Measurements from ENCODE around the gene DUSP1.

Gene DUSP1

DNA sequence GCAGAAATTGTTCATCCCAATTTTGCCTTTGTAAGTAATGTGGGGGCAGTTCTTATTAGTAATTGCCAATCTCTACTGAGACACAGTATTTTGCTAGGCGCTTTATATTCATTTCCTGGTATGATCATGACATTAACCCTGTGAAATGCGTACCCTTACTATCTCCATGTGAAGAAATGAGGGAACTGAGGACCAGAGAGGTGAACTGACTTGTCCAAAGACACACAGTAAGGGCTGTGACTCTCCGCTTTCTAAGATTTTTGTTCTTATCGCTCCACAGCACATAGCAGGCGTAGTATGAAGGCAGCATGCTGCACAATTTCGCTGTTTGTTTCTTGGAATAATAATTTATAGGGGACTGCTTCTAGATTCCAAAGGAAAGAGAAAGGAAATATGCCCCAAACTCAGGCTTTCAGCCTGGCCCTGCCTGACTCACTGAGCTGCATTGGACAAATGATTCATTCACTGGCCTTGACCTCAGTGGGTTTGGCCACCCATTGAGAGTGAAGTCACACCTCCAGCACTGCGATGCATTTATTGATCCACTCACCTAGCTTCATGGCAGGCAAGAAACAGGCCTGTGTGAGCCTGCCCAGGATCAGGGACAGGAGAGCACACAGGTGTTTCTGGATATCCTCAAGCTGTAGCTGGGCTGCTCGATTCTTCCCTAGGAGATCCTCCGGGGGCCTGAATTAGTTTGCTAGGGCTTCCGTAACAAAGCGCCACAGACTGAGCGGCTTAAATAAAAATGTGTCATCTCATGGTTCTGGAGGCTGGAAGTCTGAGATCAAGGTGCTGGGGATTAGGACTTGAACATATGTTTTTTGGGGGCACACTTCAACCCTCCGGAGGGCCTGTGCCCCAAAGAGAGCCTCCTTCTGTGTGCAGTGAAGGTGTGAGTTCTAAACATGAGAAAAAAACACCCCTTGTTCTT, 7.2 kb upstream of the DUSP1 start:
- no peak for DNase-seq

DNA sequence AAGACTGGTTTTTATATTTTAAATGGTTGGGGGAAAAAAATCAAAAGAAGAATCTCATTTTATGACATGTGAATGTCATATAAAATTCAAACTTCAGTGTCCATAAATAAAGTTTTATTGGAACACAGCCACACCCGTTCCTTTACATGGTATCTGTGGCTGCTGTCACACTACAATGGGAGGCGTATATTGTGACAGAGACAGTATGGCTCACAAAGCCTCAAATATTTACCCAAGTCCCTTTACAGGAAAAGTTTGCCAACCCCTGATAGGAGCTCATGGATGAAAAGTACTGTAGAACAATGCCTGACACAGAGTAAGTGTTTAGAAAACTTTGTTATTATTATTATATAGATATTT, 5.2 kb upstream of the DUSP1 start:
- no peak for DNase-seq

DNA sequence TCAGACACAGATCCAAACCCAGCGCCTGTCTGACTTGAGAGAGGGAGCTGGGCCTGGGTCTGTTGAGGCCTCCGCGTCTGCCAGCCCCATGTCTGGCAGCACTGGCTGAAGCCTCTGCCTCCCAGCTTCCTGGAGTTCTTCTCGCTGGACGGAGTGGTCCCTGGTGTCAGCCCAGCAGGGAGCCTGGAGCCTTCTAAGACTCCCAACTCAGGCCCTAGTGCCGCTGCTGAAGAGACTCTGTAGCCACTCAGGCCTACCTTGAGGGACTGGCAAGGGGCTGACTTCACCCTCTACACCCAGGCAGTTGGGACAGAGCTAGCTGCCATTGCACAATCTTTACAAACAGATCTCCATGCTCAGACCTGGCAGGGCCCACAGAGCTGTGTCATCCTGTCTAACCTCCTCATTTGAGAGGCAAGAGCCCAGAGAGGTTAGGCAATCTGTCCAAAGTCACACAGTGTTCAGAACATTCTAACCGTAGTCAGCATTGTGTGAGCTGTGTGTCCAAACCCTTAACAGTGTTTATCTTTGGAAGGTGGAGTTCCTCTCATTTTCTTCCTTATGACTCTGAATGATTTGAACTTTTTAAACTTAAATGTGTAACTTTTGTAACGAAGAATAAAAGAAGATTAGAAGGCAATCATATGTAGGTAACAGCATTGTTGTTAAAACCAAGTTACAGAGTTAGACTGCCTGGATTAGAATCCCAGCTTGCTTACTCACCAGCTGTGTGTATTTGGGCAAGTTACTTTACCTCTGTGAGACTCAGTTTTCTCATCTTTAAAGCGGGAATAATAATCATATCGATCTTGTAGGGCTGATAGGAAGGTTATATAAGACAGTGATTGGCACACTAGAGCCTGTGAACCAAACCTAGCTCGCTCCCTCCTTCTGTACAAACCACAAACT, 4.6 kb upstream of the DUSP1 start:
- DNase-seq: no peak

DNA sequence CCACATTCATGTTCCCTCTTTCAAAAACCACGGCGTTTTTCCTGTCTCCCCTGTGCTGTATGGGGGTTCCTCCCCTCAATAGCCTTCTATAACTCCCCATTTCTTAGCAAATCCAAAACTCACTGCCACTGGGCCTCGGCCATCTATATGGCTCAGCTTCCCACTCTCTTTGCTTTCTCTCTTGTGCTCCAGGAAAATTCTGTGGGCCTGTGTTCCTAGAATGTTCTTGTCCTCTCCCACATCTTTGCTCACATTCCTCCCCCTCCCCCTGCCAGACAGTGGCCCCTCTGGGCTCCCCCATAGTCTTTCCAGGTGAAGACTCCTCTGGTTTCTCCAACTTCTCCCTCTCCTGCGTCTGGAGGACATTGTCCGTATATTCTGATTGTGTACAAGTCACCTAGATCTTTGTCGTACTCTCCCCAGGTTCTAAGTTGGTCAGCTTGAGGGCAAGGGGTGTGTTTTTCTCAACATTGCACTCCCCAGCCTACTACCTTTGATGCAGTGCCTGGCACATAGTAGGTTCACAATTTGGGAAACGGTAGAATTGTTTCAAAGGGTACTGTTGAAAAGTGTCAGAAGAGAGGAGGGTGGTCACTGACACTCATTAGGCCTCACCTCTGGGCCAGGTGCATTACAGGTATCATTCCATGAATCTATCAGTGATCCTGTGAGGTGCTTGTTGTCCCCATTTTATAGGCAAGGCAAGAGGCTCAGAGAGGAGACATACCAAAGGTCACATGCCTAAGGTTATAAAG, 3.7 kb upstream of the DUSP1 start:
- DNase-seq: no peak

DNA sequence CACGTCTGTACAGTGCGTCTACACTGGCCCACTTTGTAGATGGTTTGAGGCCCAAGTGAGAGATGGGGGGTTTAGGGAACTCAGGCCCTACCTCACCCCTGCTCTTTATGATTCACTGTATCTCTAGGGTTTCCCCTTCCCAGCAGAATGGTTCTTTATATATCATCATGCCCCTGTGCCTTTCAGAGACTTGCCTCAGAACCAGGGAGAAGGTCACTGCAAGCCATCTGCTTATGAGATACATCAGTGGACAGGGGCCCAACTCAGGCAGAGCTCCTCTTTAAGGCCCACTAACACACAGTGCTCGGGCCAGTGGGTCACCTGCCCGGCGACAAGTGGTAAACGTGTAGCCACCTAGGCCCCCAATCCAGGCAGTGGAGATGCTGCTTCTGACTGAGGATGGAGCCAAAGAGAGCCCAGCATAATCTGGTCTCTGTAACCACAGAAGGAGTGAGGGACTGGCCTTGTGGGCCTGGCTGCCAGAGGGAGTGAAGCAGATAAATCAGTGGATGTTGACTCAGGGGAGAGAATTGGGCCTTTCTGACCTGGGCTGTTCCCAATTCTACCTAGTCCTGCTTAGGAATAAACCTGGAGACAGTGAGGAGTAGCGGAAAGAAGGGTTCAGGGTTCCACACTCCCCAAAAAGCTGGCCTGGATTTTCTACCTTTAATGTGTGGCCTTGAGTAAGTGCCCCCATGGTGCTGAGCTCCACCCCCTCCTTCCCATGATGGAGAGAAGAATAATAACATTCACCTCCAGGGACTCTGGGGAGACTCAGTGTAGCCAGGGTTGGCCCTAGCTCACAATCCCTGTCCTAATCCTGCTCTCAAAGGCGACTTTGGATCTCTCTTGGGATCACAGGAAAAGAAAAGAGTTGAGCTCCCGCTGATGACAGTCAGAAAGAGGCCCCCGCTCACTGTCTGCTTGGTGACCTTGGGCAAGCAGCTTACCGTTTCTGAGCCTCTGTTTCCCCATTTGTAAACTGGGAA, 2.8 kb upstream of the DUSP1 start:
- DNase-seq: no peak

DNA sequence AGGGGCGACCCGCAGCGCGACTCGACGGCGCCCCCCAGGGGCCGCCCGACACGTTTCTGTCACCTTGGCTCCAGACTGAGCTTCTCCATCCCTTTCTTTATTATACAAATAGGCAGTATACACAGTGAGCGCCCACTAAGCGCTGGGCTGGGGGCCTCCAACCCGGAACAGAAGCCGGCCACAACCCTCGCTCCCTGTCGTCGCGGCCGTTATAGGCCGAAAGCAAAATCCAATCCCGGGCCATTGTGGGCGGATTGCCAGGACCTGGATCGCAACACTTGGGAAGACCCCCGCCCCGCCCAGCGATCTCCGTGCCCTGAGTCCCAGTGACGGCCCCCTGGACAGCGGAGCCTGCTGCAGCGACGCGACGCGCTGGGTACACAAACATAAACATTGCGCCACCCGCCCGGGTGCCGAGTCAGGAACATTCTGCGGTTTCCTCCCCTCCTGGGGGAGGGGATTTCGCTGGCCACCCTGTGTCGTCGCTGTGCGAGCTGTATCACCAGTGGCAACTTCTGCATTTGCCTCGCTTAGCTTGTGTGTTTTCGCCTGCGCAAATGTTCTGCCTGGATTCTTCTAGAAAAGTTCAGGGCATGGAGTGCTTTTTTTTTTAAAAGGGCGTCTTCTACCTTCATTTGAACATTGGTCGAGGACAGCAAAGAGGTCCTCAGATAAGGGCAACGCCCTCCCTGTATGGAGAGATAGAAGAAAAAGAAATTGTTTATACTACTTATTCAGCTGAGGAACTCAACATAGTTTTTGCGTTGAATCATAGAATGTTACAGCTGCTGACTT, 1.3 kb upstream of the DUSP1 start:
- peak; percentile 75 for DNase-seq

DNA sequence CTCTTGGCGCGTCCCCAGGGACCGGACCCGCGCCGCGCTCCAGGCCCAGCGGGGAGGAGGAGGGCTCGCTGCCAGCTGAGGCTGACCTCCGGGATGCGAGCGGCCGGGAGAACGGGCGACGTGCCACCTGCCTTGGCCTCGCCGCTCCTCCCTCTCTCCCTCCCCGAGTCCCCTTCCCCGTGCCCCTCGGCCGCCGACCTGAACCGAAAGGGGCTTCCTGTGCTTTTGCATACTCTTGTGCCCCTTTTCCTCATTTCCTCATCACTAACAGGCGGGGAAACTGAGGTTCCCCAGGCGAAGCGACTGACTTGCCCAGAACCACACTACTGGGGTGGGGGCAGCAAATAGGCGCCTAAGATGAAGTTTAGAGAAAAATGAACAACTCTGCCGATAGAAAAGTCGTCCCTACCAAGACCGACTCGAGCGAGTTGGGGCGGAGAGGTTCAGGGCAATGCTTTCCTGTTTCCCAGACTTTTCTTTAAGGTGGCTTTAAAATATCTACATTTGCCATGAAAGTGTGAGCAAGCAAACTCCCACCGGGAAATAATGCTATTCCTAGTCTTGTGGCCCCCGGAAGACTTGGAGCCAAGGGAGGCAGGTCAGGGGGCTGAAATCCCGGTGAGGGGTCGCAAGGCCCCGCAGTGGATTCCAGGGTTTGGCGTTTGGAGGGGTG, 580 bp upstream of the DUSP1 start:
- peak; percentile 55 for DNase-seq

DNA sequence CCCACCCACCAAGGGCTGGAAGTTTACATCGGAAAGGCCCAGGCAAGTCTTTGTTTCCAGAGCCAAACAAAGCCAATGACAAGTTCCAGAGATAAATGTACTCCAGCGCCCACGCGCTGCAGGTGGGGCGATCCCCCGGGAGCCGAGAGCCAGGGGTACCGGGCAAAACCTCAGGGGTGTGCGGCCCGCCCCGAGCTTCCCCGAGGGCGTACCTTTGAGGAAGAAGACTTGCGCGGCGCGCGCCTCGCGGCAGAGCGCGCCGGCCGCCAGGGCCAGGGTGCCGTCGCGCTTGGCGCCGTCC, 671 bp downstream of the DUSP1 start:
- DNase-seq: peak; percentile 36

DNA sequence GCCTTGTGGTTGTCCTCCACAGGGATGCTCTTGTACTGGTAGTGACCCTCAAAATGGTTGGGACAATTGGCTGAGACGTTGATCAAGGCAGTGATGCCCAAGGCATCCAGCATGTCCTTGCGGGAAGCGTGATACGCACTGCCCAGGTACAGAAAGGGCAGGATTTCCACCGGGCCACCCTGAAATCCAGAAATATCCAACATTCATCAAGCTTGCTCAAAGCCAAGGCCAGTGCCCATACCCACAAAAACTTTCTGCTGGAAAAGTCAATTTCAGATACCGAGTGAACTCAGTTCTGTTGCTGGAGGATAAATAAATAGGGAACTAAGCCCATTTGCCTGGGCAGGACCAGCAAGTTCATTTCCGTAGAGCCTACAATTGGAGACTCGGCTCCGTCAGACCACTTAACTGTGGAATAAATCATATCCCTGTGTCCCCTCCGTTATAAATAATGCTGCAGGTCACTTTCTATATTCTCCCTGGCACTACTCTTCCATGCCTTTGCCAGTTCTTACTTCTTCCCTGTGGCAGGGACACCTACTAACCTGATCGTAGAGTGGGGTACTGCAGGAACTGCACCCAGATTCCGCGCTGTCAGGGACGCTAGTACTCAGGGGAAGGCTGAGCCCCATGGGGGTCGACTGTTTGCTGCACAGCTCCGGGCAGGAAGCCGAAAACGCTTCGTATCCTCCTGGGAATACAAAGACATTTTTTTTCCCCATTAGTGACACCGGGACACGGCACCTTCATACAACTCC, 1.2 kb downstream of the DUSP1 start:
- no peak for DNase-seq

DNA sequence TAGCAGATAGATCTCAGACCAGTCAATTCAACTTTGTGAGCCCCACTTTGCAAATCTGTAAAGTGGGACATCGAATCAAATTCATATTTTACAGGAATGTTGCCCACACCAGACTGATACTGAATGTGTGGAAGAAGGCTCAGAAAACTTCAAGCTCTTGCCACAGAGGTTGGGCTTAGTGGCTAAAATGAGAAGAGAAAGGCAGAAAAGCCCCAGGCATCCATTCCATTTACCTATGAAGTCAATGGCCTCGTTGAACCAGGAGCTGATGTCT, 1.7 kb downstream of the DUSP1 start:
- no peak for DNase-seq

DNA sequence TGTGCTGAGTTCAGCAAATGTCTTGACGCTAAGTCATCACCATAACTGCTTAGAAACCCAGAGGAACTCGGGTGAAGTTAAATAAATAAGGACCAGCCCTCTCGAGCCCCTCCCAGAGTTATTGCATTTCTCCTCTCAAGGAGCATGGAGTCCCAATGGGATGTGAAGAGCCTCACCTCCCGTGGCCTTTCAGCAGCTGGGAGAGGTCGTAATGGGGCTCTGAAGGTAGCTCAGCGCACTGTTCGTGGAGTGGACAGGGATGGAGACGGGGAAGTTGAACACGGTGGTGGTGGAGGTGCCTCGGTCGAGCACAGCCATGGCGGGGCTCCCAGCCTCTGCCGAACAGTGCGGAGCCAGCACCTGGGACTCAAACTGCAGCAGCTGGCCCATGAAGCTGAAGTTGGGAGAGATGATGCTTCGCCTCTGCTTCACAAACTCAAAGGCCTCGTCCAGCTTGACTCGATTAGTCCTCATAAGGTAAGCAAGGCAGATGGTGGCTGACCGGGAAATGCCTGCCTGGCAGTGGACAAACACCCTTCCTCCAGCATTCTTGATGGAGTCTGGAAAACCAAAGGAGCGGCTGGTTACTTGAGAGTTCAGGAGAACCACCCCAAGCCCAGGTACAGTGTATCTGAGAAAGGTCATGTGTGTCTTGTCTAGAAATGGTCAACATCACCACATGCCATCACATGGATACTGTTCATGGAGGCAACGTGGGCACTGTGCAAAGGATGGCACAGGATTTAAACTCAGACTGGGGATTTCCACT, 2.2 kb downstream of the DUSP1 start:
- peak; percentile 25 for DNase-seq

DNA sequence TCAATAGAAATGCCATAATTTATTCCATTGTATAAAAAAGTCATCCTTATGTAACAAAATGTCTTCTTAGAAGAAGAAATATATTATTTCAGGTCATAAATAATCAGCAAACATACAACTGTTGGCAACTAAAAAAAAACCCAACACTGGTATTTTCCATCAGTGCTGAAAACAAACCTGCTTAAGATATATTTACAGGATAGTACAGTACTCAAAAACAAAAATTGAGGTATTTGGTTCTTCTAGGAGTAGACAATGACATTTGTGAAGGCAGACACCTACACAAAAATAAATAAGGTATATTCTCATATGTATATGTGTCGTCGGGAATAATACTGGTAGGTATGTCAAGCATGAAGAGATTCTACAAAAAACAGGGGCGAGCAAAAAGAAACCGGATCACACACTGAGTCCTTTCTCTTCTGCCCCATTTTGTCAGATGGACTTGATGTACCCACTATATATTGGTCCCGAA, 2.9 kb downstream of the DUSP1 start:
- no peak for DNase-seq

DNA sequence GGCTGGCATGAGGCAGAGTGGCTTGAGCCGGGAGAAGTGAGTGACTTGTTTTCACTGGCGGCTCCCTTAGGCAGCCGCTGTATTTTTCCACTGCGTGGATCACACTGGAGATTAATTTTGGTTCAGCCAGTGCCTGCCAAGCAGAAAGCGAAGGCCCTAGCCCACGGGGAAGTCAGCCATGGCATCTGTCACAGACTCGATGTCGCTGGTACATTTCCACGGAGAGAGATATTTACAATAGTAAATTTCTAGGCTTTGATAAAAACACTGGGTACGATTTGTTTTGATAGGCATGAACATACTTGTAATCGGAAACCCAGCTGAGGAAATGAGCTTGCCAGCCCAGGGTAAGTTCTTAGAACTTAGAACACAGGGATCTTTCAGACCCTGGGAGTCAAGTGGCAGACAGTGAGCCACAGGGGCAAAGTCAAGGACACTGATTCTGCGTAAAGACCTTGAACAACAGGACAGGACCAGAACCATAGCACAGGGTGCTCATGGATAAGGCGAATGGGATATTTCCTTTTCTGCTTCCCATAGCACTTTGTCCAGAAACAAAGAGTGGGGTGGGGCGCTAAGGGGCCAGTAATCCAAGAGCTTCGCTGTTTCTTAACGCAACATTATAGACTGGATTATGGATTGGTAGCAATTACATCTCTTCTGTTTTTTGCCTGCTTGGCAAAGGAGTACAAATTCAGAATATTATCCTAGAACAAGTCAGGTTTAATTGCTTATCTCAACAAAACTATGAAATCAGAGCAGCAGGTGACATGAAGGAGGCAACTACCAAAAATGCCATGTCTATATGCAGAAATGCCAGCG, 4.5 kb downstream of the DUSP1 start:
- peak; percentile 37 for DNase-seq

DNA sequence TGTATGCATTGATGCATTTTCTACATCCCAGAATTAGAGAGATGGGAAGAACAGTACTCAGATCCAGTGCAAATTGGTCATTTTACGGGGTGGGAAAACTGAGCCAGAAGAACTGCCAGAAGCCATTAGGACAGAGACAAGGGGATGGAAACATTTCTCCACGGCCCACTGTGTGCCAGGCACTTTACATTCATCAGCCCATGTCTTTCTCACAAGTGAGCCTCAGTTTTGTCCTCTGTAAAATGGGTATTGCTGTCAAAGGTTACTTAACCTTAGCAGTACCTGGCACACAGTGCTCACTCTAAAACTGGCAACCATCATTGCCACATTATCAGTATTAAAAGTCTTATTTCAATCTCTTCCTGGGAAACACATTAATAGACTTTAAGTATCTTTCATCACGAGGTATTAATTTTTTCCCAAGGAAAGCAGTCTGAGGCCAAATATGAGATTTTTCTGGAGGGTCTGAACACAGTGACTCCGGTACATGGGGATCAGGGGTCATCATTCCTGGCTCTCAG, 5.2 kb downstream of the DUSP1 start:
- DNase-seq: no peak

DNA sequence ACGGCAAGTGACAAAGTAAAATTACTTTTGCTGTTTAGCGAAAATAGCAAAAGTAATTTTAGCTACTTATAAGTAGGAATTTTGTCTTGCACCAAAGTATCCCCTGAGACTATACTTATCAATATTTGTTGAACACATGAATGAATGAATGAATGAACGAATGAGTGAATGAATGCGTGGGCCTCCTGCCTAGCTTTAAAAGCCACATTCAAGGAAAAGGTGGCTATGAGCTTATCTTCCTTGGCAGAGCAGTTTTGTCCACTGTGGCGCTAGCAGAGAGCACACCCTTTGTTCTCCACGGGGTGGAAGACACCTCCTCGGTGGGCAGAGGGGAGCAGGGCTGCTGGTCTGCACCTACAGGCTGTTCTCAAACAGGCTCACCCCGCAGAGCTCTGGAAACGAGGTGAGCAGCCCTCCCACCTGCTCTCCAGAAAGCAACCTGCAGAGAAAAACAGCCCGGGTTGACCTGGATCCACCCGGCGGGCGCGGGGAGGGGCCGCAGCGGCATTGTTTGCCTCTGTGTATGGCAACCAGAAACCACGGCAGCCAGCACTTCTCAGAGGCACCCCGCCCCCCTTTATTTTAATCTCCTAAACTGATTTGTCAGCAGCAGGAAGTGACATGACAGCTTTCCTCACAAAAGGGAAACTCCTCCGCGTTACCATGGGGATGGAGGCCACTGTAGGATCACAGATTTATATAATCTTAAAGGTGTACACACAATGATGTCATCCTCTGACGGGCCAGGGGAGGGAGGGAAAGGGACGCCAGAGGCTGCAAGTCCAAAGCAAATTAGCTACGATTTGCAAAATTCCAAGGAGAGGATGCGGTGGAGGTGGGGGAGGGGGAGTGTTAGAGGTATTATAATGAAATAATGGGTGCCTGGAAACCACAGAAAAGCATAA, 5.9 kb downstream of the DUSP1 start:
- DNase-seq: peak; percentile 95

DNA sequence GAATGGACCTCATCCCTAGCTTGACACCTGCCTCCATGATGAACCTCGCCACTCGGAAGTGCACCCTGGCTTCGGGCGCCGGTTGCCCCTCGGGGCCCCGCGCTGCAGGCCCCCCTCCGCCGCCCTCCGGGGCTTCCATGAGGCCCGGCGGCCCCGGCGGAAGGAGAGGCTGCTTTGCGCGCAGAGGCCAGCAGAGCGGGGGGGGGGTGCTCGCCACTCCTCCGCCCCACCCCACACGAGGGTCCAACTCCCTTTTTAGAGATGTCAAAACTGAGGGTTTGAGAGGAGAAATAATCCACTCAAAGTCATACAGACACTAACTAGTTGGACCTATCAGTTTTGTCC, 7.9 kb downstream of the DUSP1 start:
- DNase-seq: no peak

All from effector CD8-positive, alpha-beta T cell (primary cell).